GM10847 (cell line): Measurements from ENCODE around the gene DBX2.

ENCODE experiments used
- POLR2A ChIP-seq: IDR thresholded peaks from 2 replicates; pipeline ENCODE4 v1.6.1; 2011; ENCODE audit not compliant: insufficient read length; ENCODE audit errors: extremely low read depth

DBX2 gene

DNA sequence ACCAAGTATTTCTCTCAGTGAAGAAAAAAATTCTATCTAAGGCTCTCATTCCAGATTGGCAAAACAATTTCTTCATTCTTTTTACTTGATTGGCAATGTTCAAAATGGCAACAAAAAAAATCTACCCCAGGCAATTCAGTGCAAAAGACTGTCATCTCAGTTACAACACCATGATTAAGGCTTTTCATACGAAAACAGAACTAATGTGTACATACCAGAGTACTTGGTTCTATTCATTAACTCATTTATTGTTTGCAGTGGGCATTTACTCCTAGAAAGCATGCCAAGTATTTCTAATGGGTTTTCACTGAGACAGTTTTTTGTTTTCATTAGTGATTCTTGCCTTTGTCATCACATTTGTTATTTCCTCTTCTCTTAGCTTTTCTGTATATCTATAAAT lies 33.0 kb downstream of the DBX2 start:
- no peak for TF ChIP-seq POLR2A

DNA sequence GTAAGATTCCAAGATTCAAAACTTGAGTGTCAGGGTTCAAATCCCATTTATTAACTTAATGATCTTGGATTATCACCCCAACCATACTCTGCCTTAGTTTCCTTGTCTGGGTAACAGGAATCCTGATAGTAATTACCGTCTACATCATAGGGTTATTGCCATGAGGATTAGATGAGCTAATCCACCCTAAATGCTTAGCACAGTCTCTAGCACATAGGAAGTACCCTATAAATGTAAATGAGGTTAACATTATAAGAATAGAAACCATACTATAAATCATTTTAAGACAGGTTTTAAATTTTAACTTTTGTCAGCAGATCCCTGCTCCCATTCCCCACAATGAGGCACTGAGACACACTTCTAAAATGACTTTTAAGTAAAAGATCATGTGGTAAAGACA lies 36.5 kb downstream of the DBX2 start:
- no peak for TF ChIP-seq POLR2A

DNA sequence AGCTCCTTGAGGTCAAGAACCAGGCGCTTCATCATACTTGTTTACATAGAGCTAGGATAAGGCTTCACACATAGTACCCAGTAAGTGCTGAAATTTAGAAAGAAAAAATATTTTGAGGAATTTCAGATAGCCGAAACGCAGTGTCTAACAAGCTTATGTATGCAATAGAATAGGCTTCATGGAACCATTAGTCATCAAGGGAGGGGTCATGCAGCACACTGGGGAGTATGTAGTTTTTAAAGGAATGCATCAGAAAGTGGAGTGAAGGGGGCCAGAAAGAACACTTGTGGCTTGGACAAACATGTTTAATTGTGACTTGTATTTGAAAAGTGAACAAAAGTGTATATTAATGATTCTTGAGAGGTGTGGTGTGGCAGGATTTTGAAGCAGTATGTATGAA lies 38.1 kb downstream of the DBX2 start:
- TF ChIP-seq POLR2A = no peak

DNA sequence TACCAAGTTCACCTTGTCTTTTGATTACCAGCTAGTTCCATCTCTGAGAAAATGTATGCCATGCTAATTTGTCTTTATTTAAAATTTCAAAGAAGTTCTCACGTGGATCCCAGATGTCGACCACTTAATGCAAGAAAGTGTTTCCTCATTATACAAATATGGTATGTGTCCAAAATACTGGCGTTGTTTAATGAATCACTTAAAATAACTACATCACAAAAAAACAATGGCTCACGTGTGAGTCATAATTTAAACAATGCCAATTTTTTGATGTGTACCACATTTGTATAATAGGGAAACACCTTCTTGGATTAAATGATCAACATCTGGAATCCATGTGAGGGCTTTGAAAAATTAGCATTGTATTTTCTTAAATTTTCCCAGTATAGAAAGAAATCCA lies 40.8 kb downstream of the DBX2 start:
- no peak for TF ChIP-seq POLR2A

DNA sequence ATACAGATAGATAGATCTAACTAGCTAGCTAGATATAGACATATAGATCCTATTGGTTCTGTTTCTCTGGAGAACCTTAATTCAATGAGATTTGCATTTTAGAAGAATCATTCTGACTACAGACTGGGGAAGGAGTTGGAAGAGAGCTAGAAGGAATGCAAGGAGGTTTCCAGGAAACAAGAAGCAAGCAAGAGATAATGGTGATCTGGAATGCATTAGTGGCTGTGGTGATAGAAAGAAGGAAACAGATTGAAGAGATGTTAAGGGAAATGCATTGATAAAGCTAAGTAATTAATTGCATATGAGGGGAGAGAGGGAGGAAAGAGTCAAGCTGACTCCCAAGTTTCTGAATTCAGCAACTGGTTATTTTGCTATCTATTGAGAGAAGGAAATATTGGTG lies 42.7 kb downstream of the DBX2 start:
- no peak for TF ChIP-seq POLR2A

DNA sequence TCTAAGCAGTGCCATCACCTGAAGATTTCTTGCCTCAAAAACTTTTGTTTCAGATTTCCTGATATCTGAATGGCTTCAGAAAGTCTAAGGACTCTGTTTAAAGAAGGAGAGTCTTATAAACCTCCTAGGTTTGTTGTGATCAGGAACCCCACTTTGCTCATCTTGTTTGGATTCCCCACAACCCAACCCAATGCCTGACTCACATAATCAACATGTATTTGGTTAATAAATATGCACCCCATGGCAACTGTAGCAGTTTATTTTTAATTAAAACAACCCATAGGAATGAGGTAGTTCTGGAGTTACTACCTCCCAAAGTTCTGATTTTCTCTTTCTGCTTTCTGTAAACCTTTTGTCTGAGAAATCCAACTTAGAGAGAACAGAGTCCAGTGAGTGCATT lies 51.5 kb downstream of the DBX2 start:
- TF ChIP-seq POLR2A = no peak

DNA sequence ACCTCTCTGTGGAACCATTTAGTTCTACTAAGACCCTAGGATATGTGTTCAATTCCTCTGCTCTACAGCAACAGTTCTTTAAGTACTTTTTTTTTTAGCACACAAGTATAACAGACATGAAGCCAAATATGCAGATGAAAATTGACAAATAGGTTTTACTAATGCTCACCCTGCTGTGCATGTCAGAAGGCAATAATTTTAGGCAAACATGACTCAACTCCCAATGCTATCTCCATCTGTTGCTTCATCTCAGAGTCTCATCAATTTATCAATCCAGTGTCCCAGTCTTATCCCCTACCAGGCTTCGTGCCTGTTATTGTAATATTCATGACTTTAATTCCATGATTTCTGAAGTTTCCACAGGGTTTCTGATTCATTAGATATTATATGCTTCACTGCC lies 57.7 kb downstream of the DBX2 start:
- no peak for TF ChIP-seq POLR2A

DNA sequence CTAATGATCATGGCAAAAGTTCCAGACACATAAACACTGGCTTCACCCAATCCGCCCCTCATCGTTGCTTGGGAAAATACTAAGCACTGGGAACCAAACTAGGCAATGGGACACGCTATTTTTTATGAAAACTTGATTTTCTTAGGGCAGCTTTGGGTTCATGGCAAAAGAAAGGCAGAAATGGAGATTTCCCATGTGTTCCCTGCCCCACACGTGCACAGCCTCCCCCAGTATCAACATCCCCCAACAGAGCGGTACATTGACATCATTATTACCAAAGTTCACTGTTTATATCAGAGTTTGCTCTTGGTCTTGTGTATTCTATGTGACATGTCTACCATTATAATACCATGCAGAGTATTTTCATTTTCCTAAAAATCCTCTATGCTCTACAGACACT lies 71.0 kb downstream of the DBX2 start:
- no peak for TF ChIP-seq POLR2A

DNA sequence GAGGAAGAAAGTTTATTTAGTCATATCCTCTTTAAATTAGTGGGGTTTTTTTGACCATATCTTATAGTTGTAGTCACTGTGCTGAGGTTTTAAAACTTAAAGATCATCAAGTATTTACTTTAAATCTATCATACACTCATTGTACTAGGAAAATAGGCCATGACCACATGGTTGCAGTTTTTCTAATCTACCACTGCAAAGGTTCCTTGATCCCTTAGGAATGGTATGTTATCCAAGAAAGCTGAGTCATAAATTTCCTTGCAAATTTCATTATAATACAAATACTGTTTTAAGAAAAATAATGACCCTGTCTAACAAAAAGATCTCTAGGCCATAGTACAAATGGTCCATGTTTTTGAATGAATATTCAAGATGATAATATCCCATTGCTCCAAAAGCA lies 74.7 kb downstream of the DBX2 start:
- TF ChIP-seq POLR2A = no peak

DNA sequence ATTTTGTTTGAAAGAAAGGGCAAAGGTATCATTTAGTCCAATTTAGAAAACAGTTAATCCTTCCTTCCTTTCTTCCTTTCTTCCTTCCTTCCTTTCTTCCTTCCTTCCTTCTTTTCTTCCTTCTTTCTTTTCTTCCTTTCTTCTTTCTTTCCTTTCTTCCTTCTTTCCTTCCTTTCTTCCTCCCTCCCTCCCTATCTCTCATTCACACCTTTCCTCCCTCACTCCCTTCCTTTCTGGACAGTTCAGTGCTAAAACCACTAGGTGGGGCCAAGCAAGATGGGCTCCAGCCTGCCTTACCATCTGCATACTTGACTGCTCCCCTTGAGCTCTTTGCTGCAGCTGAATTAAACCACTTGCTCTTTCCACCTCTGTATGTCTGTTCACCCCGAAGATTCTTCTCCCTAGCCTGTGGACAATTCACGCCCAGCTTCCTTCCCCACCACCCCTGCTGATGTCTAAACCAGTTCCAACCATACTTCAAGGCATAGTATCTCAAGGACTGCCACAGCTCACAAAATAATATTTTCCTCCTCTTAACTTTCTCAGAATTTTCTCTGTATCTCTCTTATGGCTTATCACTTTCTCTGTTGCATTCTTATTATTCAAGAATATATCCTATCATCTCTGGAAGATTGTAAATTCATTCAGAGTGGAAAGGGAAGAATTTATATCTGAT lies 78.0 kb downstream of the DBX2 start:
- TF ChIP-seq POLR2A = no peak

DNA sequence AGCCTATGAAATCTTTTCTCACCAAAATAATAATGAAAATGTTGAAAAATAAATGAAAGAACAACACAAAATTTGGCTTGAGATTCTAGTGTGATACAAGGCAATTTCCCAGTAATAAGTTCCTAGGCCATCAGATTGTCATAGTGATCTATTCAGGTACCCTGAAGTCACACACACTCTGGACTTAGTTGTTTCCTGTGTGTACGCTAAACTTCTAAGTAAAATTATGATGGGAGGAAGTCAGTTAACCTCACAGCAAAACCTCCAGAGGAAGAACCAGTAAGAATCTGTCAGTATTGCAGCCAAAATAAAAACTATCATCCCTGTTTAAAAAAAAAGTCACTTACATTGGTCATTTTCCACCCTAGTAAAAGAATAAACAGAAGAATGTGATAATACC lies 81.9 kb downstream of the DBX2 start:
- TF ChIP-seq POLR2A = no peak
